H9 (cell line): Measurements from ENCODE around the gene SEMA3D. TPM values are rescaled to one million over a fixed set of nuclear protein-coding genes. Genes with fewer than 3 reads are reported as not detected.

Source experiments
- DNase-seq: peaks from one replicate; pipeline ENCODE4 v3.0.0-alpha.2; 2017
- H2AFZ ChIP-seq: one replicate; pipeline ENCODE4 v1.6.1; 2013; ENCODE audit warnings: mild to moderate bottlenecking, low read length, control low read depth, moderate library complexity
- H2AK5ac ChIP-seq: 2 replicates; pipeline ENCODE4 v1.6.1; 2013; ENCODE audit warnings: low read length, control low read depth, mixed read lengths; ENCODE audit not compliant: insufficient read length
- H2BK120ac ChIP-seq: one replicate; pipeline ENCODE4 v1.6.1; 2013; ENCODE audit warnings: low read depth, mild to moderate bottlenecking, low read length, control low read depth, inconsistent platforms; ENCODE audit not compliant: poor library complexity, severe bottlenecking
- H2BK12ac ChIP-seq: 2 replicates; pipeline ENCODE4 v1.6.1; 2013; ENCODE audit warnings: low read length, control low read depth, mixed read lengths, low read depth; ENCODE audit not compliant: insufficient read length
- H2BK15ac ChIP-seq: 2 replicates; pipeline ENCODE4 v1.6.1; 2013; ENCODE audit warnings: low read depth, low read length, control low read depth
- H2BK20ac ChIP-seq: one replicate; pipeline ENCODE4 v1.6.1; 2013; ENCODE audit warnings: low read depth, mild to moderate bottlenecking, low read length, control low read depth, inconsistent platforms; ENCODE audit not compliant: poor library complexity, severe bottlenecking
- H2BK5ac ChIP-seq: 2 replicates; pipeline ENCODE4 v1.6.1; 2013; ENCODE audit warnings: low read length, control low read depth, mixed read lengths; ENCODE audit not compliant: insufficient read length
- H3K14ac ChIP-seq: 2 replicates; pipeline ENCODE4 v1.6.1; 2013; ENCODE audit warnings: low read length, control low read depth; ENCODE audit not compliant: insufficient read depth
- H3K18ac ChIP-seq: 2 replicates; pipeline ENCODE4 v1.6.1; 2013; ENCODE audit warnings: low read depth, mild to moderate bottlenecking, mixed read lengths, low read length, control low read depth; ENCODE audit not compliant: insufficient read length
- H3K23ac ChIP-seq: 2 replicates; pipeline ENCODE4 v1.6.1; 2013; ENCODE audit warnings: low read length, control low read depth, mixed read lengths, low read depth; ENCODE audit not compliant: insufficient read length
- H3K23me2 ChIP-seq: 2 replicates; pipeline ENCODE4 v1.6.1; 2013; ENCODE audit warnings: low read depth, mild to moderate bottlenecking, mixed read lengths, low read length, control low read depth; ENCODE audit not compliant: insufficient read length, poor library complexity, severe bottlenecking
- H3K27ac ChIP-seq: 2 replicates; pipeline ENCODE4 v1.5.1; 2013; ENCODE audit warnings: low read length, control low read depth, mixed read lengths, low read depth; ENCODE audit not compliant: insufficient read length
- H3K27me3 ChIP-seq: 2 replicates; pipeline ENCODE4 v1.6.1; 2013; ENCODE audit warnings: low read length, control low read depth, inconsistent platforms; ENCODE audit not compliant: insufficient read depth
- H3K4ac ChIP-seq: 2 replicates; pipeline ENCODE4 v1.6.1; 2013; ENCODE audit warnings: low read depth, mild to moderate bottlenecking, control low read depth, inconsistent platforms, low read length, moderate library complexity
- H3K4me1 ChIP-seq: 2 replicates; pipeline ENCODE4 v1.6.1; 2013; ENCODE audit warnings: low read length, control low read depth, inconsistent platforms; ENCODE audit not compliant: insufficient read depth
- H3K4me2 ChIP-seq: 2 replicates; pipeline ENCODE4 v1.6.1; 2013; ENCODE audit warnings: low read length, control low read depth, mixed read lengths; ENCODE audit not compliant: insufficient read length, insufficient read depth
- H3K56ac ChIP-seq: 2 replicates; pipeline ENCODE4 v1.6.1; 2013; ENCODE audit warnings: low read depth, mild to moderate bottlenecking, mixed read lengths, low read length, control low read depth; ENCODE audit not compliant: insufficient read length
- H3K79me1 ChIP-seq: 2 replicates; pipeline ENCODE4 v1.6.1; 2013; ENCODE audit warnings: low read depth, mild to moderate bottlenecking, moderate library complexity, low read length, control low read depth, inconsistent platforms; ENCODE audit not compliant: insufficient read depth, poor library complexity, severe bottlenecking
- H3K79me2 ChIP-seq: 2 replicates; pipeline ENCODE4 v1.6.1; 2013; ENCODE audit warnings: low read length, control low read depth, inconsistent platforms; ENCODE audit not compliant: insufficient read depth
- H3K9ac ChIP-seq: 2 replicates; pipeline ENCODE4 v1.6.1; 2013; ENCODE audit warnings: low read length, control low read depth, mixed read lengths; ENCODE audit not compliant: insufficient read length; ENCODE audit errors: extremely low read depth
- H3K9me3 ChIP-seq: one replicate; pipeline ENCODE4 v1.6.1; 2013; ENCODE audit warnings: low read depth, low read length, inconsistent platforms; ENCODE audit not compliant: control insufficient read depth
- H3T11ph ChIP-seq: one replicate; pipeline ENCODE4 v1.6.1; 2013; ENCODE audit warnings: mild to moderate bottlenecking, low read length, control low read depth, inconsistent platforms
- H4K20me1 ChIP-seq: one replicate; pipeline ENCODE4 v1.6.1; 2013; ENCODE audit not compliant: control insufficient read depth, insufficient read length, insufficient read depth
- H4K5ac ChIP-seq: 2 replicates; pipeline ENCODE4 v1.6.1; 2013; ENCODE audit warnings: low read depth, mild to moderate bottlenecking, mixed read lengths, low read length, control low read depth; ENCODE audit not compliant: insufficient read length
- H4K8ac ChIP-seq: replicated peaks from 2 replicates; pipeline ENCODE4 v1.6.1; 2013; ENCODE audit warnings: low read length, control low read depth, mixed read lengths, low read depth; ENCODE audit not compliant: insufficient read length
- H4K91ac ChIP-seq: 2 replicates; pipeline ENCODE4 v1.6.1; 2013; ENCODE audit warnings: low read depth, mild to moderate bottlenecking, moderate library complexity, mixed read lengths, low read length, control low read depth; ENCODE audit not compliant: insufficient read length
- H3K27ac Mint-ChIP-seq, 3 experiments: 2 replicates in 2 of 3; 3 replicates in 1 of 3; pipeline ENCODE4 v1.8.0; 2020 to 2021; ENCODE audit warnings: mixed read lengths in 3 of 3, mild to moderate bottlenecking in 1 of 3, moderate library complexity in 1 of 3
- H3K27me3 Mint-ChIP-seq: 2 replicates; pipeline ENCODE4 v1.8.0; 2021; ENCODE audit warnings: low read depth, mild to moderate bottlenecking, moderate library complexity, mixed read lengths
- H3K36me3 Mint-ChIP-seq, 3 experiments: 2 replicates in 2 of 3; 3 replicates in 1 of 3; pipeline ENCODE4 v1.8.0; 2020 to 2021; ENCODE audit warnings: low read depth in 3 of 3, mixed read lengths in 3 of 3; ENCODE audit not compliant: insufficient read depth in 1 of 3
- H3K4me1 Mint-ChIP-seq, 2 experiments: 2 replicates each; pipeline ENCODE4 v1.8.0; 2020; ENCODE audit warnings: mixed read lengths in 2 of 2
- H3K4me3 Mint-ChIP-seq, 2 experiments: 2 replicates in 1 of 2; 3 replicates in 1 of 2; pipeline ENCODE4 v1.8.0; 2020 to 2021; ENCODE audit warnings: mild to moderate bottlenecking in 2 of 2, mixed read lengths in 2 of 2, moderate library complexity in 1 of 2
- H3K9me3 Mint-ChIP-seq, 2 experiments: 2 replicates in 1 of 2; 3 replicates in 1 of 2; pipeline ENCODE4 v1.8.0; 2020; ENCODE audit warnings: mild to moderate bottlenecking in 2 of 2, mixed read lengths in 2 of 2, moderate library complexity in 1 of 2
- CTCF ChIP-seq: fragments of 200-600 bp; sonication (generic); conservative IDR thresholded peaks from 3 replicates; pipeline ENCODE4 v1.8.0; 2021; ENCODE audit warnings: antibody characterized with exemption, mild to moderate bottlenecking
- WGBS: extraction: QIAGEN DNeasy Blood & Tissue Kit; methylation state at CpG from one replicate; pipeline ENCODE4 v1.1.7; 2013; ENCODE audit warnings: missing lambda C conversion rate, low lambda C conversion rate, mixed read lengths; ENCODE audit not compliant: insufficient read length; ENCODE audit errors: extremely low coverage; 5-methylcytosine and 5-hydroxymethylcytosine counted together
- total RNA-seq: library from RNA; stranded (reverse); gene quantifications from 2 replicates; pipeline ENCODE4 v1.2.1, GENCODE V29; 2021

The SEMA3D gene
- total RNA-seq, 1 experiment from 2014 or later = 5.4 TPM

- Histone ChIP-seq H2BK20ac (no peak overlapping the region), H3K56ac (no peak overlapping the region), H4K91ac (no peak overlapping the region), H4K8ac (no peak overlapping the region), H3K23me2 (no peaks in the 10 kb centered on the region), H3K79me2 (no peaks in the 10 kb centered on the region), H4K5ac (no peak overlapping the region), H2BK15ac (no peak overlapping the region), H2BK12ac (no peak overlapping the region), H2BK5ac (no peak overlapping the region), H3K23ac (no peak overlapping the region), H3K9me3 (no peaks in the 10 kb centered on the region), H2AFZ (no peak overlapping the region), H3T11ph (no peak overlapping the region), H4K20me1 (no peaks in the 10 kb centered on the region), H2AK5ac (no peak overlapping the region), H3K14ac (no peak overlapping the region), H3K27ac (no peak overlapping the region), H3K18ac (no peak overlapping the region), H3K9ac (no peak overlapping the region), H3K4me2 (no peak overlapping the region), H3K79me1 (no peaks in the 10 kb centered on the region), H3K4me1 (no peaks in the 10 kb centered on the region; the same call in 1 of the 2 replicates), H3K27me3 (no peaks in the 10 kb centered on the region), H3K4ac (no peak overlapping the region), H2BK120ac (no peak overlapping the region)
- no CpG with 5 or more reads among the region's 2 CpGs for WGBS
- TF ChIP-seq CTCF = no peak
- no peaks in the 10 kb centered on the region for H3K27me3 Mint-ChIP-seq
- peaks cover 14 to 30% (median 25%) of the 10 kb centered on the region in 3 experiments for H3K36me3 Mint-ChIP-seq
- H3K27ac Mint-ChIP-seq = no peak overlapping the region
- no peak overlapping the region for H3K4me3 Mint-ChIP-seq
- H3K9me3 Mint-ChIP-seq = peaks cover 24 to 27% of the 10 kb centered on the region in 2 experiments
- DNase-seq = no peak
- H3K4me1 Mint-ChIP-seq = no peaks in the 10 kb centered on the region
These were observed 17.2 kb upstream of the SEMA3D start for GRCh38 chr7:85204061-85204460.
